Psoas muscle (tissue), 8 donors: ENCODE measurements around the gene IL17F. TPM values are rescaled to one million over a fixed set of nuclear protein-coding genes. Genes with fewer than 3 reads are reported as not detected.

Experiments
- ATAC-seq, 4 donors: fragments of 200-7000 bp; cut with Tn5 transposase; one replicate each; pipeline ENCODE4 v1.9.1; 2020; ENCODE audit warnings: moderate library complexity in 3 of 4, mild to moderate bottlenecking in 2 of 4
- DNase-seq, 2 donors: peaks; one replicate each; pipeline ENCODE4 v3.0.0-alpha.2; 2020
- H3K27ac ChIP-seq: fragments of 200-600 bp; one replicate; pipeline ENCODE4 v1.8.0; 2022
- H3K27me3 ChIP-seq, 3 donors: fragments of 200-600 bp in 1 of 3; one replicate each; pipeline versions ENCODE4 v1.6.1 to v1.8.0; 2013 to 2022; ENCODE audit warnings: low read length in 2 of 3, mild to moderate bottlenecking in 2 of 3, moderate library complexity in 1 of 3; ENCODE audit not compliant: insufficient read depth in 3 of 3
- H3K36me3 ChIP-seq, 2 donors: fragments of 200-600 bp in 1 of 2; one replicate each; pipeline versions ENCODE4 v1.6.1 to v1.8.0; 2013 to 2022; ENCODE audit warnings: low read depth in 1 of 2, mild to moderate bottlenecking in 1 of 2, moderate library complexity in 1 of 2; ENCODE audit not compliant: insufficient read depth in 1 of 2
- H3K4me1 ChIP-seq: fragments of 200-600 bp; one replicate; pipeline ENCODE4 v1.8.0; 2022
- H3K4me3 ChIP-seq: fragments of 200-600 bp; one replicate; pipeline ENCODE4 v1.8.0; 2022; ENCODE audit warnings: mild to moderate bottlenecking
- H3K9me3 ChIP-seq: fragments of 200-600 bp; one replicate; pipeline ENCODE4 v1.8.0; 2022
- WGBS, 3 donors: extraction: QIAGEN DNeasy Blood & Tissue Kit; methylation state at CpG; one replicate each; pipeline versions ENCODE4 v1.1.6 to v1.1.7; 2013; 5-methylcytosine and 5-hydroxymethylcytosine counted together
- intact Hi-C, 2 donors: fragments of 100-400 bp; cut with DNase I; formaldehyde crosslinking; loops; one replicate each; pipeline versions ENCODE4 v1.11.0 to v1.14.2; 2022
- polyA plus RNA-seq, 3 donors: library from polyadenylated mRNA; stranded (reverse); fragments of 200-250 nt; gene quantifications; one replicate each; pipeline ENCODE4 v1.2.3, GENCODE V29; 2013
- total RNA-seq, 4 donors: library from RNA; stranded (reverse); fragmentation: NEBNext Ultra II Directional in 2 of 4; extraction: Animal tissue kit (Norgen Biotek cat#: 25700) in 2 of 4; gene quantifications; one replicate each; pipeline versions ENCODE4 v1.2.1 to v1.2.4, GENCODE V29; 2021 to 2023
- TF ChIP-seq, protein P1 (sequence below): fragments of 200-600 bp; IDR thresholded peaks from one replicate; pipeline ENCODE4 v1.8.0; 2022; ENCODE audit warnings: antibody characterized with exemption
- donor health status: healthy with polysubstance abuse.
- donor health status: DM: no; HTN: no; CAD: no; lungs with moderate emphysema.
- donor health status: Bipolar disorder and iron deficiency.
- donor health status: healthy.
- donor health status: DM: yes; HTN: yes; CAD: no.
- donor health status: DM: no; HTN: no; CAD: no.
- donor health status: DM: no; HTN: no; CAD: no.
- donor health status: DM: yes; HTN: yes; CAD: no.

The IL17F gene
- total and polyA plus RNA-seq, 7 donors = not detected

GRCh38 chr6:52283111-52283510 is 38.8 kb upstream of the IL17F start:
- DNase-seq (no peak), ATAC-seq (no peak)
- H3K4me1 ChIP-seq = peaks cover 7% of the 10 kb centered on the region
- WGBS, 3 donors = 57 to 64% (median 64%) methylated on average over 6 of the region's 6 CpGs
- peak overlapping the region; percentile 76 for H3K4me3 ChIP-seq
- H3K36me3 ChIP-seq = peaks cover 10 to 48% of the 10 kb centered on the region in 2 donors
- no peaks in the 10 kb centered on the region for H3K9me3 ChIP-seq
- intact Hi-C loops = loop anchor here (5.0 to 10.0 kb wide), 4 partner anchors 222 to 389 kb away; partner anchors contain the start of genes TMEM14A (in 1 of the 2) and TRAM2 (in 1 of the 2)
- TF ChIP-seq, protein P1, sequence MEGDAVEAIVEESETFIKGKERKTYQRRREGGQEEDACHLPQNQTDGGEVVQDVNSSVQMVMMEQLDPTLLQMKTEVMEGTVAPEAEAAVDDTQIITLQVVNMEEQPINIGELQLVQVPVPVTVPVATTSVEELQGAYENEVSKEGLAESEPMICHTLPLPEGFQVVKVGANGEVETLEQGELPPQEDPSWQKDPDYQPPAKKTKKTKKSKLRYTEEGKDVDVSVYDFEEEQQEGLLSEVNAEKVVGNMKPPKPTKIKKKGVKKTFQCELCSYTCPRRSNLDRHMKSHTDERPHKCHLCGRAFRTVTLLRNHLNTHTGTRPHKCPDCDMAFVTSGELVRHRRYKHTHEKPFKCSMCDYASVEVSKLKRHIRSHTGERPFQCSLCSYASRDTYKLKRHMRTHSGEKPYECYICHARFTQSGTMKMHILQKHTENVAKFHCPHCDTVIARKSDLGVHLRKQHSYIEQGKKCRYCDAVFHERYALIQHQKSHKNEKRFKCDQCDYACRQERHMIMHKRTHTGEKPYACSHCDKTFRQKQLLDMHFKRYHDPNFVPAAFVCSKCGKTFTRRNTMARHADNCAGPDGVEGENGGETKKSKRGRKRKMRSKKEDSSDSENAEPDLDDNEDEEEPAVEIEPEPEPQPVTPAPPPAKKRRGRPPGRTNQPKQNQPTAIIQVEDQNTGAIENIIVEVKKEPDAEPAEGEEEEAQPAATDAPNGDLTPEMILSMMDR = no peak
- H3K27me3 ChIP-seq = no peaks in the 10 kb centered on the region
- no peak overlapping the region for H3K27ac ChIP-seq

DNA sequence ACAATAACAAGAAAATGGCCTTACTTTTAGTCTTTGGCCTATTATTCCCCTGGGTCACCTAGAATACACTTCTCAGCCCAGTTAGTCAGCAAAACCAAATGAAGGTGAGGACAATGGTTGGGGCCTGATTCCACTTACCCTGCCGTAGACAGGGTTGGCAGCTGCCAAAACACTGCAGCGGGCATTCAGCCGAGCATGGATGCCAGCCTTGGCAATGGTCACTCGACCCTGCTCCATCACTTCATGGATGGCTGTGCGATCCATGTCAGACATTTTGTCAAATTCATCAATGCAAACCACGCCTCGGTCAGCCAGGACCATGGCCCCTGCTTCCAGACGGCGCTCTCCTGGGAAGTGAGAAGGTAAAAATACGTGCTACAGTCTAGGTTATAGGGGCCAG is 31.8 kb upstream of the IL17F start:
- Histone ChIP-seq H3K27ac (no peak overlapping the region), H3K4me1 (no peaks in the 10 kb centered on the region), H3K36me3 (peaks cover 24 to 100% of the 10 kb centered on the region in 2 donors), H3K27me3 (no peaks in the 10 kb centered on the region), H3K4me3 (no peak overlapping the region), H3K9me3 (no peaks in the 10 kb centered on the region)
- WGBS, 3 donors = 78 to 84% (median 82%) methylated on average over 10 of the region's 10 CpGs
- no peak for DNase-seq
- ATAC-seq = no peak
- TF ChIP-seq, protein P1 = no peak
- intact Hi-C loops = loop anchor here in 1 of 2 donors (5.0 kb wide), 1 partner anchor 1991 kb away; no protein-coding TSS in a partner anchor

GRCh38 chr6:52271852-52272460 is 27.7 kb upstream of the IL17F start:
- ATAC-seq (no peak), DNase-seq (no peak)
- no peak overlapping the region for H3K27ac ChIP-seq
- H3K4me3 ChIP-seq = no peak overlapping the region
- no peaks in the 10 kb centered on the region for H3K4me1 ChIP-seq
- intact Hi-C loops = no loop called here
- TF ChIP-seq, protein P1 = no peak
- H3K36me3 ChIP-seq = peaks cover 32 to 100% of the 10 kb centered on the region in 2 donors
- no peaks in the 10 kb centered on the region for H3K9me3 ChIP-seq
- H3K27me3 ChIP-seq = no peaks in the 10 kb centered on the region
- 74 to 86% (median 84%) methylated on average over 9 of the region's 9 CpGs for WGBS, 3 donors

- Histone ChIP-seq H3K36me3 (peaks cover 19 to 67% of the 10 kb centered on the region in 2 donors), H3K4me1 (no peaks in the 10 kb centered on the region), H3K27ac (no peak overlapping the region), H3K4me3 (no peak overlapping the region), H3K27me3 (no peaks in the 10 kb centered on the region), H3K9me3 (no peaks in the 10 kb centered on the region)
- ATAC-seq (peak; percentile 73 to 89 (median 80)), DNase-seq (peak; percentile 39 to 64)
- TF ChIP-seq, protein P1 = peak; percentile 95
- 50 to 55% (median 52%) methylated on average over 11 of the region's 11 CpGs for WGBS, 3 donors
- intact Hi-C loops = loop anchor here (2.0 to 10.0 kb wide), 4 partner anchors 109 to 202 kb away; no protein-coding TSS in a partner anchor
These were observed 19.6 kb upstream of the IL17F start for GRCh38 chr6:52263709-52264540.
